PC-3 (cell line): ENCODE data around the gene MAN2B1. TPM values are rescaled to one million over a fixed set of nuclear protein-coding genes. Genes with fewer than 3 reads are reported as not detected.

Experiments
- ATAC-seq: fragments of 200-7000 bp; cut with Tn5 transposase; 2 replicates; pipeline ENCODE4 v1.9.1; 2020; ENCODE audit warnings: mild to moderate bottlenecking, moderate library complexity
- BruUV-seq: library from RNA; stranded (reverse); fragments of 400-500 nt; replicated peaks from 2 replicates; lab custom pipeline; 2021; lab: Mats Ljungman, UMichigan
- CTCF ChIA-PET: fragments of 300-600 bp; sonication (Branson Sonifier 250); formaldehyde crosslinking; loops from one replicate; lab custom pipeline; 2022; ENCODE audit warnings: antibody characterized with exemption; lab: Charles Lee
- POLR2A ChIA-PET: fragments of 300-600 bp; sonication (Branson Sonifier 250); formaldehyde crosslinking; loops from one replicate; lab custom pipeline; 2022; ENCODE audit warnings: antibody characterized with exemption; ENCODE audit not compliant: unreplicated experiment; lab: Charles Lee
- DNase-seq: peaks from one replicate; pipeline ENCODE4 v3.0.0-alpha.2; 2015
- H2AFZ ChIP-seq: fragments of 300-600 bp; sonication (generic); 2 replicates; pipeline ENCODE4 v1.6.0; 2016; ENCODE audit warnings: antibody characterized with exemption, low read length
- H3F3A ChIP-seq: fragments of 300-600 bp; sonication (generic); one replicate; pipeline ENCODE4 v1.6.0; 2017; ENCODE audit warnings: antibody characterized with exemption, low read length, control low read depth, mild to moderate bottlenecking; ENCODE audit not compliant: unreplicated experiment
- H3K27ac ChIP-seq: fragments of 300-600 bp; sonication (generic); 2 replicates; pipeline ENCODE4 v1.5.1; 2016; ENCODE audit warnings: mild to moderate bottlenecking, low read length
- H3K27me3 ChIP-seq: fragments of 300-600 bp; sonication (generic); 2 replicates; pipeline ENCODE4 v1.6.1; 2016; ENCODE audit warnings: low read length, mixed read lengths
- H3K36me3 ChIP-seq: fragments of 300-600 bp; sonication (generic); 2 replicates; pipeline ENCODE4 v1.6.1; 2016; ENCODE audit warnings: low read depth, mixed run types, low read length, mixed read lengths
- H3K4me1 ChIP-seq: fragments of 300-600 bp; sonication (generic); 2 replicates; pipeline ENCODE4 v1.5.1; 2016; ENCODE audit warnings: low read length; ENCODE audit not compliant: insufficient read depth
- H3K4me2 ChIP-seq: fragments of 300-600 bp; sonication (generic); 2 replicates; pipeline ENCODE4 v1.6.0; 2016; ENCODE audit warnings: low read length
- H3K4me3 ChIP-seq: fragments of 300-600 bp; sonication (generic); 2 replicates; pipeline ENCODE4 v1.5.1; 2016; ENCODE audit warnings: mild to moderate bottlenecking, low read length, mixed read lengths
- H3K79me2 ChIP-seq: fragments of 300-600 bp; sonication (generic); 2 replicates; pipeline ENCODE4 v1.6.1; 2017; ENCODE audit warnings: low read length, mixed read lengths
- H3K9ac ChIP-seq: fragments of 300-600 bp; sonication (generic); 2 replicates; pipeline ENCODE4 v1.6.0; 2016; ENCODE audit warnings: mild to moderate bottlenecking, low read length
- H3K9me2 ChIP-seq: fragments of 300-600 bp; sonication (generic); replicated peaks from 2 replicates; pipeline ENCODE4 v1.6.1; 2016; ENCODE audit warnings: mixed run types, low read length, mixed read lengths
- H3K9me3 ChIP-seq: fragments of 300-600 bp; sonication (generic); 2 replicates; pipeline ENCODE4 v1.6.1; 2016; ENCODE audit warnings: low read length, mixed read lengths
- H4K20me1 ChIP-seq: fragments of 300-600 bp; sonication (generic); 2 replicates; pipeline ENCODE4 v1.6.1; 2016; ENCODE audit warnings: low read length, mixed read lengths
- EZH2 ChIP-seq: fragments of 300-600 bp; sonication (generic); IDR thresholded peaks from one replicate; pipeline ENCODE4 v1.6.1; 2017; ENCODE audit warnings: antibody characterized with exemption, mild to moderate bottlenecking, low read length; ENCODE audit not compliant: unreplicated experiment
- EZH2phosphoT487 ChIP-seq: fragments of 300-600 bp; sonication (generic); IDR thresholded peaks from 2 replicates; pipeline ENCODE4 v1.6.1; 2018; ENCODE audit warnings: mild to moderate bottlenecking, antibody characterized with exemption, low read length, borderline replicate concordance
- intact Hi-C: fragments of 100-400 bp; cut with micrococcal nuclease; formaldehyde crosslinking; loops from 2 replicates; pipeline ENCODE4 v1.9.0; 2023
- total RNA-seq: library from RNA; depleted of rRNA; stranded (reverse); fragments of >200 nt; gene quantifications from 2 replicates; pipeline ENCODE4 v1.2.3, GENCODE V29; 2014
- TF ChIP-seq, protein P1 (sequence below): fragments of 300-600 bp; sonication (generic); conservative IDR thresholded peaks from 2 replicates; pipeline ENCODE4 v1.5.1; 2017; ENCODE audit warnings: antibody characterized with exemption, low read depth, mild to moderate bottlenecking, low read length

Gene MAN2B1
- total RNA-seq, 1 experiment from 2014 or later = 67.5 TPM

DNA sequence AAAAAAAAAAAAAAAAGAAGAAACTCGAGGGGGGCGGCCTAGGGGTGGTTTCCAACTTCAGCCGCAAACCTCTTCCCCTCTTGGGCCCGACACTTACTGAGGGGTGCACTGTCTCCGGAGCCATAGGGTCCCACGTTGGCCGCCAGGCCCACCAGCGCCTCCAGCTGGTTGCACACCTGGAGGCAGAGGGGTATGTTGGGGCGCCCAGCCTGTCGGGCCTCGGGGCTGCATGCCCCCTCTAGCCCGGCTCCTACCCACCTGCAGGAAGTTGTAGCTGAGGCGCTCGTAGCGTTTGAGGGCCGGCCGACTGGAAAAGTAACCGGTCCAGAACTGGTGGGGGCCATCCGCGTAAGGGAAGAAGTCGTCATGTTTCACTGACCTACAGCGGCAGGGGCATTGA lies 8.6 kb downstream of the MAN2B1 start:
- TF ChIP-seq, protein P1, sequence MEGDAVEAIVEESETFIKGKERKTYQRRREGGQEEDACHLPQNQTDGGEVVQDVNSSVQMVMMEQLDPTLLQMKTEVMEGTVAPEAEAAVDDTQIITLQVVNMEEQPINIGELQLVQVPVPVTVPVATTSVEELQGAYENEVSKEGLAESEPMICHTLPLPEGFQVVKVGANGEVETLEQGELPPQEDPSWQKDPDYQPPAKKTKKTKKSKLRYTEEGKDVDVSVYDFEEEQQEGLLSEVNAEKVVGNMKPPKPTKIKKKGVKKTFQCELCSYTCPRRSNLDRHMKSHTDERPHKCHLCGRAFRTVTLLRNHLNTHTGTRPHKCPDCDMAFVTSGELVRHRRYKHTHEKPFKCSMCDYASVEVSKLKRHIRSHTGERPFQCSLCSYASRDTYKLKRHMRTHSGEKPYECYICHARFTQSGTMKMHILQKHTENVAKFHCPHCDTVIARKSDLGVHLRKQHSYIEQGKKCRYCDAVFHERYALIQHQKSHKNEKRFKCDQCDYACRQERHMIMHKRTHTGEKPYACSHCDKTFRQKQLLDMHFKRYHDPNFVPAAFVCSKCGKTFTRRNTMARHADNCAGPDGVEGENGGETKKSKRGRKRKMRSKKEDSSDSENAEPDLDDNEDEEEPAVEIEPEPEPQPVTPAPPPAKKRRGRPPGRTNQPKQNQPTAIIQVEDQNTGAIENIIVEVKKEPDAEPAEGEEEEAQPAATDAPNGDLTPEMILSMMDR = 0 out of 2 replicates have a peak, but pooled peaks have one; percentile 17
- TF ChIP-seq EZH2 = no peak
- no peak for TF ChIP-seq EZH2phosphoT487
- no peaks in the 10 kb centered on the region for H3K9me3 ChIP-seq
- H3K36me3 ChIP-seq = peaks cover 28% of the 10 kb centered on the region
- no peak overlapping the region for H3K4me3 ChIP-seq
- ChIA-PET POLR2A (no interaction called here), CTCF (interaction anchor here (0.6 kb wide), 1 partner anchor 48 kb away, joined by 7 read pairs; the partner anchor contains the start of gene ZNF490)
- no peaks in the 10 kb centered on the region for H3F3A ChIP-seq
- ATAC-seq (no peak), DNase-seq (no peak)
- no peak overlapping the region for H2AFZ ChIP-seq
- no peak overlapping the region for H3K27ac ChIP-seq
- BruUV-seq = no TSS peak
- H3K27me3 ChIP-seq = no peaks in the 10 kb centered on the region
- H3K4me1 ChIP-seq = no peaks in the 10 kb centered on the region
- no peaks in the 10 kb centered on the region for H4K20me1 ChIP-seq
- intact Hi-C loops = no loop called here
- no peak overlapping the region for H3K9ac ChIP-seq
- no peaks in the 10 kb centered on the region for H3K79me2 ChIP-seq
- no peaks in the 10 kb centered on the region for H3K9me2 ChIP-seq
- no peak overlapping the region for H3K4me2 ChIP-seq

DNA sequence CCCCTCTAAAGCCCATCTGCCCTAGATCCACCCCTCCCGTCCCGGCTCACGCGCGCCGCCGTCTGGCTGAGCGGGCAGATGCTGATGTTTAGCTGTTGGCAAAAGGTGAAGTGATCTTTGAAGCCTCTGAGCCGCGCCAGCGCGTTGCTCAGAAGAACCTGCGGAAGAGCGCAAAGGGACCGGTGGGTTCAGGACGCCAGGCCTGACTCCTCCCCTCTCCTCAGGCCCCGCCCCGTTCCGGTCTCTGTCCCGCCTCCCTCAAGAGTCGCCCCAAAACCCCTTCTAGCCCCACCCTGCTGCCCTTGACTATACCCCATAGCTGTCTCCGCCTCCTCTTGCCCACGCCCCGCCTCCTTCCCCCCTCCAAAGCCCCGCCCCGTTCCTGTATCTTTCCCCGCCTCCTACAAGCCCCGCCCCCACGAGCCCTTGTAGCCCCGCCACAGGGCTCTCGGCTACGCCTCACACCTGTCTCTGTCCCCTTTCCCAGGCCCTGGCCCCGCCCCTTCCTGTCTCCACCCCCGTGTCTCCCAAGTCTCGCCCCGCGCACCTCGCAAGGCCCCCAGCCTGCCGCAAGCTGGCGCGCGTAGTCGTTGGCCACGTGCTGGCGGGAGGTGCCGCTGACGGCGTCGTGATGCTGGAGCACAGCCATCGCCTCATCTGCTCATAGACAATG lies 9.5 kb downstream of the MAN2B1 start:
- BruUV-seq = no TSS peak
- Histone ChIP-seq H3K27me3 (no peaks in the 10 kb centered on the region), H3K36me3 (peaks cover 27% of the 10 kb centered on the region), H3K4me1 (no peaks in the 10 kb centered on the region), H3K27ac (no peak overlapping the region), H3K9ac (no peak overlapping the region), H4K20me1 (no peaks in the 10 kb centered on the region), H3K4me3 (no peak overlapping the region), H2AFZ (no peak overlapping the region), H3K9me2 (no peaks in the 10 kb centered on the region), H3K9me3 (no peaks in the 10 kb centered on the region), H3K79me2 (no peaks in the 10 kb centered on the region), H3F3A (no peaks in the 10 kb centered on the region), H3K4me2 (no peak overlapping the region)
- TF ChIP-seq EZH2phosphoT487 = no peak
- TF ChIP-seq, protein P1 = no peak
- TF ChIP-seq EZH2 = no peak
- intact Hi-C loops = no loop called here
- ATAC-seq = no peak
- ChIA-PET CTCF (interaction anchor here (0.6 kb wide), 1 partner anchor 47 kb away, joined by 7 read pairs; the partner anchor contains the start of gene ZNF490), POLR2A (no interaction called here)
- DNase-seq = no peak

DNA sequence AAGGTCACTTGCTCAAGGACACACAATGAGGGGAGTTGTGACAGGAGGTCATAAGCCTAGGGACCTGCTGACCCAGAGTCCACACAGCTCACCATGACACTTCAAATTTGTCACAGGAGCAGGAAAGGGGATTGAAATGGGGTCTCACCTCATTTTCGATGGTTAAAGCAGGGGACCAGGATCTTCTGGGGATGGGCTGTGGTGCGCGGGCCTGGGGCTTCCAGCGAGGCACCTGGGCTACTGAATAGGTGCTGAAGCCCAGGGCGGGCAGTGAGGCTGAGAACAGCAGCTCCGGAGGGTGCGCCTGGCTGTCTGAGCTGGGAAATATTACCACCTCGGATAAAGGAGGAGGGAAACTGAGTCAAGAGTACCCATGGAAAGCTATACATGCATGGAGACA lies 11.0 kb downstream of the MAN2B1 start:
- DNase-seq = no peak
- no peak overlapping the region for H3K4me2 ChIP-seq
- no peak overlapping the region for H2AFZ ChIP-seq
- ChIA-PET CTCF (no interaction called here), POLR2A (no interaction called here)
- H3K36me3 ChIP-seq = peaks cover 23% of the 10 kb centered on the region
- no peak overlapping the region for H3K27ac ChIP-seq
- ATAC-seq = no peak
- H4K20me1 ChIP-seq = no peaks in the 10 kb centered on the region
- H3K9me3 ChIP-seq = no peaks in the 10 kb centered on the region
- no peak overlapping the region for H3K9ac ChIP-seq
- TF ChIP-seq EZH2 (no peak), EZH2phosphoT487 (no peak)
- TF ChIP-seq, protein P1 = no peak
- BruUV-seq = no TSS peak
- H3K27me3 ChIP-seq = no peaks in the 10 kb centered on the region
- no peaks in the 10 kb centered on the region for H3F3A ChIP-seq
- H3K9me2 ChIP-seq = no peaks in the 10 kb centered on the region
- H3K4me3 ChIP-seq = no peak overlapping the region
- H3K79me2 ChIP-seq = no peaks in the 10 kb centered on the region
- no peaks in the 10 kb centered on the region for H3K4me1 ChIP-seq
- intact Hi-C loops = no loop called here
